GM18868 (cell line): ENCODE measurements around the gene ATP11C.

Experiments
- ATAC-seq: cut with Tn5 transposase; IDR thresholded peaks from one replicate; pipeline ENCODE4 v1.9.1; 2021; ENCODE audit warnings: mild to moderate bottlenecking, moderate library complexity; ENCODE audit not compliant: unreplicated experiment

The ATP11C gene

DNA sequence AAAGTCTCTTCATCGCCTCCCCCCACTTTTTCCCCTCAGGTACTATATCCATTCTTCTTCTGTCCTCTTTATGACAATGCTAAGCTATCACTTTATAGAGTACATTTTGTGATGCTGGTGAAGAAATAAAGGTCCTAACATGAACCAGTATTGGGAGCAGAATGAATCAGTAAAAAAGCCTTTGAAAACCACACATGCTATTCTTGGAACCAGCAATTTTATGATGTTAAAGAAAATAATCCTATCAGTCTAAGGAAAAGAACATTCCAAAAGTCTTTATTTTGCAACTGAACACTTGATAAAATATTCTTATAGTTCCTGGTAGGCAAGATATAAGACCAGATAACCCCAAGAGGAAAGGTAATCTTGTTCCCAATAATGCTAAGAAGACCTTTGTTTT, 117.1 kb downstream of the ATP11C start:
- no peak for ATAC-seq

DNA sequence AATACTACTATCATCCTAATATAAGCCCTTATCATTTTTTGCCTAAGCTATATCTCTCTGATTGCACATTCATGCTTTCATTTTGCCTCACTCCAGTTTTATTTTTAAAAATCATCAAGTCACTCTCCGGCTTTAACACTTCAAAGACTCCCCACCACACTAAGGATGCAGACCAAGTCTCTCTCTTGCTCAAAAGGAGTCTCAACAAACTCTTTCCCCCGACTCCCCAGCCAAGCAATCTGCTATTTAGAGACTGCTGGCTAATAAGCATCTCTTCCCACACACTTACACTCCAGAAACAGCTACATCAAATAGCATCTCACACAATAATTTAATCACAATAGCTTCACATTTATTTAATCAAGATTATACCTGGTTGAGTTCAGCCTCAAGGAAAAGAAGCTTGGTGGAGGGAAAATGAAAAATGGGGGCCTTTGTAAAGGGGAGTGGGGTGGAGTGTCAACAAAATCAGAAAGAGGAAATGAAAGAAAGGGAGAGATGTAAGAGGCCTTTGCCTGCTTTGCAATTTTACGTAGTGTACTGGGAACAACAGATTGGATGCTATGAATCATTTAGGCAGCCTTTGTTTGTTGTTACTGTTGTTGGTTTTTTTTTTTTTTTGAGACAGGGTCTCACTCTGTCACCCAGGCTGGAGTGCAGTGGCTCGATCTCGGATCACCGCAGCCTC, 120.8 kb downstream of the ATP11C start:
- peak; percentile 87 for ATAC-seq

DNA sequence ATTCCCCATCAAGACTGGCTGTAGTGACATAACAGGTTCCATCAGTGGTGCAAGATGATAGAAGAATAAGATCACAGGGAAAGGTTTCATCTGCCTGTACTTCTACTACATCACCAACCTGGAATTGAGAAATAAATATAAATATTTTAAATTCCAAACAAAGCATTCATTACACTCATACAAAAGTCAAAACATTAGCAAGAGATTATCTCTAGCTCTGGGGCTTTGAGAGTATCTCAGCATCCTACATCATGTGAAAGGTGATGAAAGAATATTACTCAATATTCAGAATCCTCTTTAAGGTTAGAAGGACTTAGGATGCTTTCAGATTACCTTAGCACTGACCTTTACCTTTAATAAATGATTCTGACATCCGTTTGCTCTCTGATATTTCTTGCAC, 128.4 kb downstream of the ATP11C start:
- no peak for ATAC-seq

DNA sequence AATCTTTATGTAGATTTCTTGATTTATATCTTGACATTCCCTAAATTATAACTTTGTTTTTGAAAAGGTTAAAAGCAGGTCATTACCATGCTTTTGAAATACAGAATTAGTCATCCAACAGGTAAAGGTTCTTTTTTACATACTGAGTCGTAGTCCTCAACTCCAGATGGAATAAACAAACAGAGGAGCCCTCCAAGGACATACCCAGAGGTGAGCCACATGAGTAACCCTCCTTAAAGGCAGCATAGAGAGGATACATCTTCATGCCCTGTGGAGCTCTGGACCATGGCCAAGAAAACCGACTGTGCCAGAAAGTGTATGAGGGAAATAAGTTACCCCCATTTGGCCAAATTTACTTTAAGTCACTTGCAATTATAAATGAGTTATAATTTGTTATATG, 129.6 kb downstream of the ATP11C start:
- ATAC-seq: no peak

DNA sequence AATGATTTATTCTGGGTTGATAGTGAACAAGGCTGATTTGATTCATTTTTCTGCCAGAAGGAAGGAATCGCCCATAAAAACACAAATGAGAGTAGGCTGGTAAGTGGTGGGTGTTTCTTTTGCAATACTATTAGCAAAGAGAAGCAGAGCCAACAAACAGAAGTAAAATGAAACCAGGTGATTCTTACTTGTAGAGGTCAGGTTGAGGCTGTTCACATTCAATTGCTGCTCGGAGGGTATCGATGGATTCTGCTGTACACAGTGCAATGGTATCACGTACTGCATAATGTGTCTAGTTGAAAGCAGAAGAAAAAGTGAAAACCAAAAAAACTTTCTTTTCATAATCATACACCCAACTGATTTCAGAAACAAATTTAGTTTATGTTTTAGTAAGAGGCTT, 130.8 kb downstream of the ATP11C start:
- no peak for ATAC-seq

DNA sequence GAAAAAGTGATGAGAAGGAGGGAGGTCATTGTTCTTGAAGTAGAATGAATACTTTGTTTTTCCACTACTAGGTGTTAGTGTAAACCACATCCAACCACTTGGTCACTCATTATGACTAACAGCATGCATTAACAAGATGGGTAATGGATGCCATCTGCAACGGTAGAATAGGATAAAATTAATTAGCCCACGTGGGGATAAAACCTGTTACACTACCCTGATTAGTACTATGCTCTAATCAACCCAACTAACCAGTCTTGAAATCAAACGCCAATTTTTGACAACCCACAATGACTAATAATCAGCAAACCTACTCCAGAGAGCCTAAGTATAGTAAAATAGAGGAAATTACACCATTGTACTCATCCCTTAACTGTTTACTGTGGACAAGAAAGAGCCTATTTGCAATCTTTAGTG, 131.4 kb downstream of the ATP11C start:
- no peak for ATAC-seq

DNA sequence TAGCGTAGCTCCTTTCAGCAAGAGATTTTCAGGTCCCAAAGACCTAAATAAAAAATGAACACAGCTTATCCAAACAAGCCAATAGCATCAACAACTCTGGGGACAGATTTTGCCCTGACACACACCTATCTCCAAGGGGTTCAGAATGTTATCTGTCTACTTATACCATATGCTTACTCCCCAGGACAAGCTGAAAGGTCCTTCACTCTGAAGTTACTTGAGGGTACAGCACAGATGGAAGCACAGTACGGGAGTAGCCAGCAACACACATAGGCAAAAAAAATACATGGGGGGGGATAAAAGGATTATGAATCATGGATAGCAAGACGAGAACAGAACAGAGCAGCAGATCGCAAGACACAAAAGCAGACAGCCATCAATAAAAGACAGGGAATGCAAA, 134.2 kb downstream of the ATP11C start:
- no peak for ATAC-seq

DNA sequence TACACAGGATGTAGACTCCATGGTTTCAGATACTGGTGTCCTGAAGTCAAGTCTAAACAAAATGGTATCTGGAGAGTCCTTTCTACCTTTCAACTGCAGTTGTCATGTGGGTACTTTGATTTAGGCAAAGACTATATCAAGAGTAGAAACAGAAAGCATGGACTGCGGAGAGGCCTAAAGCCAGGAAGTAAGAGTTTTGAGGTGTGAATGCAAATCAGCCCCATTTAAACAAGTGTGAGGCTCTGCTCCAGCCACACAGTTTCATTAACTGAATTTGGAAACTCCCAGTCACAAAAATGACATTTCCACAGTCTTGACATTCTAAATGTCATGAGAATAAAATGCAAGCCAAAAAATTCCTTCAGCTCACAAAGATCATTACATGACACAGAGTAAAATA, 137.7 kb downstream of the ATP11C start:
- peak; percentile 99 for ATAC-seq

DNA sequence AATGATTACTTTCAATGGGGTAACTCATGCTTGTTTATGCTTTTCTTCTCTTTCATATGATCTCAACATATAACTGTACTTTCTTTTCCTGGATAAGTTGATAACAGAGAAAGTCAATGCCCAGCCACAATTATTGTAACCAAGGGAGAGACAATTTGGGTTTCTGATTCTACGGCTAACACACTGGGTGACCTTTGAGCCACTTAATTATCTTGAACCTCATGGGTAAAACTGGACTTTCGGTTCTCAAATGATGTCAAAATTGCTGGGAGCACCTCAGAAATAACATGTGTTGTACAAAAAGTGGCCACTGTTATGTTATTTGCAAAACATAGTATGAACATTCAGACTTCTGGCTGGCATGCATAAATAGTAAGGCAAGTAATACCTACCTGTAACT, 145.3 kb downstream of the ATP11C start:
- ATAC-seq: no peak

DNA sequence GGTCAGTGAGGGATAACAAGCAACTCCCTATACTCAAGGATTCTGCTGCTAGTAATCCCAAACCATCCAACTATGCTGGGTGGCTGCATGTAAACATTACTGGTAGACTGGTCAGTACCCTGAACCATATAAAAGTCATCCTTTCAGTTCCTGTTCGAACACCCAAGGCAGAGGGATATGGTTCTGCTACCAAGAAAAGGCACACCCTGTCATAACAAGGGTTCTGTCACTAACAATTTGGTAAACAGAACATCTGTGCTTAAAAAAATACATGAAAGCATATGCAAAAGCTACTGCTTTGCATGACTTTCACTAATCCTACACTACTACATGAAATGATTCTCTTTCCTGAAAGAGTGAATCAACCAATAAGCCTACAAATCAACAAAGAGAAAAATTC, 148.0 kb downstream of the ATP11C start:
- ATAC-seq: peak; percentile 94

DNA sequence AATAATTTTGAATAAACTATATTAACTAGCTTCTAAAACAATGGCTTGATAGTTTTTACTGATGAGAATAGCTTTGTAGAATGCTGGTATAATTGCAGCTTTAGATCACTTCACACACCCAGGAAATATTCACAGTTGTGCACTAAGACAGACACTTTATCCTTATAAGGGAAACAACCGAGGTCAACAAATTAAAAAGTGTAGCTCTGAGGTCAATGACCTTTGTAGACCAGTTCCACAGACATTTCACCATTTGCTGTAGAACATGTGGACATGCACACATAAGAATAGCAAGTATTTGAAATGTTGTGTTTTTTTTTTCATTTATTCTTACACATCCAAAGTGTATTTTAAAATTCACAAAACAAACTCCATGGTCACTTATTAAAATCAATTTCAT, 148.9 kb downstream of the ATP11C start:
- no peak for ATAC-seq

DNA sequence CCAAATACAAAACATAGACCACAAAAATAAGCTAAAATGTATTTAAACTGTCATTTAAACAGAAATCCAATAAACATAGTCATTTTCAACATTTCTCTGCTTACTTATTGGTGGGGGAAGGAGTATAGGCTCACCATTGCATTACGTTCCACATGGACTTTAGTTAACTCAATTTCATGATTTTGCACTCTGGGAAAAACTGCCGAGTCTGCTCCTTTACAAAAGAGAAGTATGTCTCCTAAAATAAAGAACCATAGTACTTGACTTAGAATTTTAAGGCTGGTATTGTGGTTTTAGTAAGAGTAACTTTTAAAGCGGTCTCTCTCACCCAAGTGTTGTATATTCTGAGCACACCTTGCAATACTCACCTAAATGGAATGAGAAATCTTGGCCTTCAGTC, 149.8 kb downstream of the ATP11C start:
- ATAC-seq: no peak

DNA sequence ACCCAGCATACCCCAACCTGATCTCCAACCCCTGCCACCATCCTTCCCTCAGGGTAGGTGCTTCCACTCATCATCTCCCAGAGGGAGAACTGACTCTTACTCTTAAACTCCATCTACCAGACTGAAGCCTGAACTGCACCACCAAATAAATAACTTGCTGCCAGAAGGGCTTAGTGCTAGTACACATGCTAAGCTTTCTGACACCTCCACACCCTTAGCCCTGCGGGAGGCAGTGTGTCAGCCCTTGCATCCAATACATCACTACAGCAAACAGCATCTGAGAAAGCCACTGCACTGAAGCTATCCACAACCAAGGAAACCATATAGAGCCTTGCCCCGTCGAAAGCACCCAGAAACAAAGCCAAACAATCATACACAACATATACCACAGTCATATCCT, 156.3 kb downstream of the ATP11C start:
- ATAC-seq: no peak

DNA sequence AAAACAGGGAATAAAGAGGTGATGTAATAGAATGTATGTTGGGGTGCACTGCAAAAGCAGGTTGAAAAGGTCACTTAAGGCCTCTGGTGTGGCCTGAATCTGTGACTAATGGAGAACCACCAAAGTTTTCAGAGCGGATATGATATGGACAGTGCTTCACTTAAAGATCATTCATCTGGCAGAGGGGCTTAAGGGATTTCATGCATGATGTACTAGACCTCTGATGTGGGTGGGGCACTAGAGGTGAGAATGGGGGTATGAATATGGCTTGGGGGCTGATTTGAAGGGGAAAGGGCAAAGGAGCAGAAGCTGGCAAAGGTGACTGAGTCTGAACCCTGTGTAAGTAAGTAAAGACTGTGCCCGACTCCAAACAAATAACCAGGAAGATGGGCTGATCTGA, 162.5 kb downstream of the ATP11C start:
- no peak for ATAC-seq

DNA sequence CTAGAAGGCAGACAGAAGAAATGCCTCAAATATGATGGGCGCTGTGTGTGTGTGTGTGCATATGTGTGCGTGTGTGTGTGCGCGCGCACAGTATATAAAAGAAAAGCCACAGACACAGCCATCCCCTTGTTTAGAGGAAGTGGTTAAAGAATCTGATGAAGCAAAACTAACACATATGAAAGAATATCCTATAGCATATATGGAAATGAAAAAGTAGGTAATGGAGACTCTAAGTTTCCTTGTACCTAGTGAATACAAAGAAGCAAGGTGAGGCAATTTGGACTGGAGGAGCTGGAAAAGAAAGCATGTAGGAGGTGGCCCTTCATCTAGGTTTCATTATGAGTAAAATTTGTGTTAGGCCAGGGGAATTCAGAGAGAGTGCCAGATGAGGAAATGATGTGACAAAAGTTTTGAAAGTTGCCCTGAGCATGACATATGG, 166.3 kb downstream of the ATP11C start:
- ATAC-seq: peak; percentile 88

DNA sequence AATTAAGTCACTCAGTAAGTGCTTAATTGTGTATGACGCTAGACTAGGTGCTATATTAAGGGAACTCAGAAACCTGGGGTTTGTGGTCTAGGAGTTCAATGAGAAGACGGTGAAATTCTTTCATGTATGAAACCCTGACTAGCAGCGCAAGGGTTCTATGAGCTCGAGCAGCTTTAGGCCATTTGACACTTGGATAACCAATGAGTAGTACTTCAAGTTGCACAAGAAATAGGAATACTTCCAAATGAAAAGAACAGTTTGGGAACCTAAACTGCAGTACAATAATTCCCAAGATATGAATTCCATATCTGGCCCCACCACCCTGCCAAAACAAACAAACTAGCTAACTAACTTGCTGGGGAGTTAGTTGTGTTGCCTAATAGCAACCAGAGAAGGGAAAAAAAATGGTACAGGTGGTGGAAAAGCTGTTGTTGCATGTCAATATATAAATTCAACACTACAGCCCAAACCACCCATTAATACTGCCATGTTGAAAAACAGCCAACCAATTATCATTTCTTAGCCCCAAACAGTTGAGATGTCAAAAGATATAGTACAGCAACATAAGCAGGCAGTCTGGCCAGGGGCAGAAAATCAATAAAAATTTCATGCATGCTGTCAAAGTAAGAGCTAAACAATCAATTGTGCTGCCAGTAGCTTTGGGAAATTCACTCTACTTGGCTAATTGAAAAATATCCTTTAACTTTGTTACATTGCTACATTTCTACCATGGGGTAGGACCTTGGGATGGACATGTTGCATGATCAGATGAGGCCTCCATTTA, 170.3 kb downstream of the ATP11C start:
- ATAC-seq: peak; percentile 43

DNA sequence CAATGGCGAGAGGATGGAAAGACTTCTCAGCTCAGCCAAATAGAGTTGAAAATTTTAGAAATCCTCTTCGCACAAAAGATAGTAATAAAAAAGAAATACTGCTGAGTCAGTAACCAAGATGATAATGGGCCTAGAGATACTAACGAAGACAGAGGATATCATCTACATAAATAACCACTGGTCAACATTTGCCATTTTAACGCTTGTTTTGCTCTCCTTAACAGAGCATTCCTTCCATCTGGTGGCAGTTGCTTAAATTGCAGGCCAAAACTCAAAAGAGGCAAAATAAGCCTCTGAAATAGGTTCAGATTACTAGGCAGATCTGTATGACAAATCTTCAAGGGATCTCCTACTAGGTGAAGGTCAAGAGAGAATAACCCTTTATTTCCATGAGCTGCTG, 173.2 kb downstream of the ATP11C start:
- peak; percentile 42 for ATAC-seq

DNA sequence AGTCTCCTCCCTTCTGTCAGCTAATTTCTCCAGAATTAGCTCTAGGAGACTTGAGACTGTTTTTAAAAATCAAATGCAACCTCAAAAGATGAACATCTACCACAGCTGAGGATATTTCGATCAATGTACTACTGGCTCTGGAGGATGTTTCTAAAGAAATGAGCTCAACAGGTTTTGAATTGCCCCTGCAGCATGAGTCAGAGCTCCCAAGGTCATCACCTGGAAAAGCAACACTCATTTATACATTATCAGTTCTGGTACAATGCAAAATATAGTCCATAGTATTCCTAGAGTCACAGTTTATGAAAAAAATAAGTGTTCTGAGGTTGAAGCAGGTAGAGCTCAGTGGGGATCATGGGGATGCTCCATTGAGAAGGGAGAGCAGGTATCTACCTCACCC, 174.0 kb downstream of the ATP11C start:
- no peak for ATAC-seq

DNA sequence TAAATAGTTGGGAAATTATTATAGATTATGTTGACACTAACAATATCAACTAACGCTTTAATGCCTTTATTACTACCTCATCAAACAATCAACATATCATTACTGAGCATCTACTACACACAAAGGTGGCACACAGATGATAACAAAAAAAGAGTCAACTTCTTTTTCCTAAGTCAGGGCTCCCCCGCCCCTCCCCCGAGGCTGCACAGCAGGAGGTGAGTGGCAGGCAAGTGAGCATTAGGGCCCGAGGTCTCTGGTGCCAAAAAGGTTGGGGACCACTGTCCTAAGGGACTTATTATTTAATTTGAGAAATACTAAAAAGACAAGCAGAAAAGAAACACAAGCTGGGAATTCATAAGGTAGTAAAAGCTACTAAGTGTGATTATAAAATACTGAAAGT, 174.6 kb downstream of the ATP11C start:
- ATAC-seq: no peak

DNA sequence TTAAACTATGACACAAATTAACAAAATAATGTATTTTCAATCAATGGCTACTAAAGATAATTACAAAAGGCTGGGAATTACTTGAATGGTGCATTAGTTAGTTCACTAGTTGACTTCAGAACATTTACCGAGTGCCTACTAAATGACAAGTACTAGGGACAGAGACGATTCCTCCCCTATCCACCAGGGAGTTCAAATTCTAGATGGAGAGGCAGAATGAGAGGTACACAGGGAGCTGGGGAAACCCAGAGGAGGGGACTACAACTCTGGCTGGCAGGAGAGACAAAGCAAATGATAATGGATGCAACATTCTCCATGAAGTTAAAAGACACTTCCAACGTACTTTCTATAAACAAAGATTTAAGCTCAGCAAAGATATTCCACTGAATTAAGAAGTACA, 181.8 kb downstream of the ATP11C start:
- no peak for ATAC-seq

DNA sequence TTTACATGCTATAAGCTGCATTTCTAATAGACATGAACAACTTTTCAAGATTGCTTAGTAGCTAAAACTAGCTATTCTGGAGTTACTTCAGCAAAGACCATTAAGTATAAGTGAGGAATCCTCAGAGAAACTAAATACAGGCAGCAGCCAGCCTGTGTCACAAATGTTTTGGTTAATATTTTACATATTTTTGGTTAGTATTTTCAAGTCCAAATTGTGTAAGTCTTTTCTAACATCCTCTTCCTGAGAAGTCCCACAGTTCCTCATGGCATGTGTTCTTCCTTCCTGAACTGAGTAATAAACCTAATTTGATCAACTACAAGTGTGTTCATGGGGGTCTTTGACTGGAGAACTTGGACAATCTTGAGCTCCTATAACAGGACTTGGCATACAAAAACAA, 182.5 kb downstream of the ATP11C start:
- ATAC-seq: no peak

DNA sequence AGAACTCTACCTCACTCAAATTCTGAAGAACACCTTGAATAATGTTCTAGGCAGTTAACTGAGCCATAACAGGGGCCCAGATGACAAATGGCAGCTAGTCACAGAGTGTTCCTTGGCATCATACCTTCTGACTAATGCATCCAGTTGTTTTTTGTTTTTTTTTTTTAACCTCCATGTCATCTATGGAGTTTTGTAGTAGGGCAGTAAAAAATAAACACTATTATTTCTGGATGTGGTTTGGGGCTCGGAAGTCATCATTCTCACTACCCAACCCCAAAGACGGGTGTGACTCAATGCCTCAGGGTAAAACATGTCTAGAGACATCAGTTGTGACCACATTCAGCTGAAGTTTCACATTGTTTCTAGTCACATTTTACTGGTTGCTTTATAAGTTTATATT, 193.7 kb downstream of the ATP11C start:
- peak; percentile 91 for ATAC-seq

DNA sequence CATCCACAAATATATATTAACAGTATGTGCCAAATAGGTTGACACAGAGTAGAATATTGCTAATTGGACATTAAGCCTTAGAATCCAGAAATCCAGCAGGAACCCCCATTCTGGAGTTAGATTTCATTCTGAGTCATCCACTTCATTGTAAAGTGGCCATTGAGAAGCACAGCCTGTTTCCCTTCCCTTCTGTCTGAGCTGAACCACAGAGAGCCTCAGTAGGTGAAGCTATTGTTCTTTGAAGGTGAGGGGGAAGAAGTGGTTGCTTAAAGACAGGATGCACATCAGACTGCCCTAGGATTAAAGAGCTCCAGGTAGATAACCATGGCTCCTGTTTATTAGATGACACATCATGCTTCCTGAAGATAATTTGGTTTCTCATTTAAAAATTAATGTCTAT, 194.3 kb downstream of the ATP11C start:
- ATAC-seq: peak; percentile 45
